Osteoblast (primary cell): ENCODE measurements around the gene FBXO46. TPM values are rescaled to one million over a fixed set of nuclear protein-coding genes. Genes with fewer than 3 reads are reported as not detected.

Experiments
- DNase-seq: peaks from one replicate; pipeline ENCODE4 v3.0.0; 2011; ENCODE audit warnings: low spot score, mixed read lengths; ENCODE audit not compliant: insufficient read length; ENCODE audit errors: missing footprints
- H2AFZ ChIP-seq: 2 replicates; pipeline ENCODE4 v1.6.0; 2011; ENCODE audit warnings: mild to moderate bottlenecking, low read length
- H3K27ac ChIP-seq: 2 replicates; pipeline ENCODE4 v1.5.1; 2011; ENCODE audit warnings: mild to moderate bottlenecking, low read depth, low read length, moderate library complexity
- H3K27me3 ChIP-seq: 2 replicates; pipeline ENCODE4 v1.6.0; 2012; ENCODE audit warnings: mild to moderate bottlenecking, control low read depth, inconsistent platforms, low read length, moderate library complexity; ENCODE audit not compliant: insufficient read depth
- H3K36me3 ChIP-seq: 2 replicates; pipeline ENCODE4 v1.5.1; 2011; ENCODE audit warnings: mild to moderate bottlenecking, low read length, control low read depth, moderate library complexity; ENCODE audit not compliant: insufficient read depth
- H3K4me1 ChIP-seq: 2 replicates; pipeline ENCODE4 v1.5.1; 2011; ENCODE audit warnings: mild to moderate bottlenecking, low read length, control low read depth, moderate library complexity; ENCODE audit not compliant: insufficient read depth
- H3K4me2 ChIP-seq: 2 replicates; pipeline ENCODE4 v1.6.0; 2011; ENCODE audit warnings: mild to moderate bottlenecking, low read length; ENCODE audit not compliant: insufficient read depth
- H3K4me3 ChIP-seq: fragments of 200-600 bp; sonication (generic); 3 replicates; pipeline ENCODE4 v1.5.1; 2012; ENCODE audit warnings: mild to moderate bottlenecking, low read length, inconsistent platforms; ENCODE audit not compliant: insufficient read depth
- H3K79me2 ChIP-seq: 2 replicates; pipeline ENCODE4 v1.6.0; 2012; ENCODE audit warnings: mild to moderate bottlenecking, low read length, control low read depth, inconsistent platforms; ENCODE audit not compliant: insufficient read depth
- H3K9me3 ChIP-seq: 2 replicates; pipeline ENCODE4 v1.5.1; 2011; ENCODE audit warnings: low read depth, low read length, control low read depth
- H4K20me1 ChIP-seq: 2 replicates; pipeline ENCODE4 v1.6.0; 2012; ENCODE audit warnings: mild to moderate bottlenecking, low read length, control low read depth; ENCODE audit not compliant: insufficient read depth
- total RNA-seq: library from RNA; depleted of rRNA; stranded (reverse); fragments of >200 nt; gene quantifications from 2 replicates; pipeline ENCODE4 v1.2.3, GENCODE V29; 2012
- TF ChIP-seq, protein P1 (sequence below): IDR thresholded peaks from 2 replicates; pipeline ENCODE4 v1.5.1; 2011; ENCODE audit warnings: mild to moderate bottlenecking, low read depth, low read length, moderate library complexity; ENCODE audit errors: extremely low read depth

The FBXO46 gene
- total RNA-seq, 1 donor, result 9.0 TPM

DNA sequence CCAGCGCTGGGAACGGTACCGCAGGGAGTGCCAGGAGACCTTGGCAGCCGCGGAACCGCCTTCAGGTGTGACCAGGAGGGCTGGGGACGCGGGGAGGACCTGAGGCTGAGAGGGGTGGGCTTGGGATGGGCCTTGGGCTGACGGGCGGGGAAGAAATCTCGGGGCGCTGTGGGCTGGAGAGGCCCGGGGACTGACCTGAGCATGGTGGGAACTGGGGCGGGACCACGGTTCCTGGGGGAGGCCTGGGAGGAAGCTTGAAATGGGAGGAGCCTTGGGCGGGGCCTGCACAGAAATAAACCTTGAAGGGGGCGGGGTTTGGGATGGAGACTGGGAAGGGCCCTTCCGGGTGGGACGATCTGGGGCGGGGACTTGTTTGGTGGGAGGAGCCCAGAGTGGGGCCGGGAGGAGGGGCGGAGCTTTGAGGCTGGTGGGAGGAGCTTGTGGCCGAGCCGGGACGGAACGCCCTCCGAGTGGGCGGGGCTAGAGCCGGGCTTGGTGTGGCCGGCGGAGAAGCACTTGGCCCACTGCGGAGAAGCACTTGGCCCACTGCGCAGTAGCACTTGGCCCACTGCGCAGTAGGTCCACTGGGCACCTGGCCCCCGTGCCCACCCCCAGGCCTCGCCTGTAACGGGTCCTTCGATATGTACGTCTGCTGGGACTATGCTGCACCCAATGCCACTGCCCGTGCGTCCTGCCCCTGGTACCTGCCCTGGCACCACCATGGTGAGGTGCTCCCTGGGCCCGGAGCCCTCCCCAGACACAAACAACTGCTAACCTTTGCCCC lies 59.8 kb downstream of the FBXO46 start:
- H3K36me3 ChIP-seq, result no peaks in the 10 kb centered on the region
- no peak overlapping the region for H3K4me3 ChIP-seq
- H3K9me3 ChIP-seq, result no peaks in the 10 kb centered on the region
- peak; percentile 91 for DNase-seq
- peaks cover 26% of the 10 kb centered on the region for H3K27me3 ChIP-seq
- H3K4me2 ChIP-seq, result no peak overlapping the region
- H3K79me2 ChIP-seq, result no peaks in the 10 kb centered on the region
- no peaks in the 10 kb centered on the region for H4K20me1 ChIP-seq
- H3K4me1 ChIP-seq, result peaks cover 13% of the 10 kb centered on the region
- no peak overlapping the region for H3K27ac ChIP-seq
- TF ChIP-seq, protein P1, sequence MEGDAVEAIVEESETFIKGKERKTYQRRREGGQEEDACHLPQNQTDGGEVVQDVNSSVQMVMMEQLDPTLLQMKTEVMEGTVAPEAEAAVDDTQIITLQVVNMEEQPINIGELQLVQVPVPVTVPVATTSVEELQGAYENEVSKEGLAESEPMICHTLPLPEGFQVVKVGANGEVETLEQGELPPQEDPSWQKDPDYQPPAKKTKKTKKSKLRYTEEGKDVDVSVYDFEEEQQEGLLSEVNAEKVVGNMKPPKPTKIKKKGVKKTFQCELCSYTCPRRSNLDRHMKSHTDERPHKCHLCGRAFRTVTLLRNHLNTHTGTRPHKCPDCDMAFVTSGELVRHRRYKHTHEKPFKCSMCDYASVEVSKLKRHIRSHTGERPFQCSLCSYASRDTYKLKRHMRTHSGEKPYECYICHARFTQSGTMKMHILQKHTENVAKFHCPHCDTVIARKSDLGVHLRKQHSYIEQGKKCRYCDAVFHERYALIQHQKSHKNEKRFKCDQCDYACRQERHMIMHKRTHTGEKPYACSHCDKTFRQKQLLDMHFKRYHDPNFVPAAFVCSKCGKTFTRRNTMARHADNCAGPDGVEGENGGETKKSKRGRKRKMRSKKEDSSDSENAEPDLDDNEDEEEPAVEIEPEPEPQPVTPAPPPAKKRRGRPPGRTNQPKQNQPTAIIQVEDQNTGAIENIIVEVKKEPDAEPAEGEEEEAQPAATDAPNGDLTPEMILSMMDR, result no peak
- no peak overlapping the region for H2AFZ ChIP-seq

DNA sequence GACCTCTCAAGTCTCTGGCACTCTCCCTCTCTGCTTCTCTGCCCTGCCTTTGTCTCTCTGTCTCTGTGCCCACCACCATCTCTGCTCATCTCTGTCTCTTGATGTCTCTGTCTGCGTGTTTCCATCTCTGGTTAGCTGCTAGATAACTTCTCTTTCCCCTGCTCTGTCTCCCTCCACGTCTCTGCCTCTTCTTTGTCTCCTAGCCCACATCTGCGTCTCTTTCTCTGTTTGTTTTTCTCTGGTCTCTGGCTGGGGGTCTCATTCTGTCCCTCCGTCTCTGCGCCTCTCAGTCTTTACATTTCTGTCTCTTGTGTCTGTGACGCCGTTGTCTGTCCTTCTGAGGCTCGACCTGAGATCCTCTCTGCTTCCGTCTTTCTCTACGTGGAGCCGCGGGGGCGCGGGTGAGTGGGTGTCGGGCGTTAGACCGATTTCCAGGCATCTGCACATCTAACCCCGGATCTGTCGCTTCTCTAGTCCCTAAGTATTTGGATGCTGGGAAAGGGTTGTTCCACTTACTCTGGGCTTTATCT lies 62.3 kb downstream of the FBXO46 start:
- H3K9me3 ChIP-seq, result no peaks in the 10 kb centered on the region
- H3K27ac ChIP-seq, result no peak overlapping the region
- H4K20me1 ChIP-seq, result no peaks in the 10 kb centered on the region
- H3K79me2 ChIP-seq, result no peaks in the 10 kb centered on the region
- peak overlapping the region; percentile 90 for H3K4me2 ChIP-seq
- H3K36me3 ChIP-seq, result no peaks in the 10 kb centered on the region
- H2AFZ ChIP-seq, result peak overlapping the region; percentile 74
- DNase-seq, result peak; percentile 51
- peak overlapping the region; percentile 65 for H3K4me3 ChIP-seq
- TF ChIP-seq, protein P1, result no peak
- H3K27me3 ChIP-seq, result peaks cover 26% of the 10 kb centered on the region
- H3K4me1 ChIP-seq, result peaks cover 13% of the 10 kb centered on the region

DNA sequence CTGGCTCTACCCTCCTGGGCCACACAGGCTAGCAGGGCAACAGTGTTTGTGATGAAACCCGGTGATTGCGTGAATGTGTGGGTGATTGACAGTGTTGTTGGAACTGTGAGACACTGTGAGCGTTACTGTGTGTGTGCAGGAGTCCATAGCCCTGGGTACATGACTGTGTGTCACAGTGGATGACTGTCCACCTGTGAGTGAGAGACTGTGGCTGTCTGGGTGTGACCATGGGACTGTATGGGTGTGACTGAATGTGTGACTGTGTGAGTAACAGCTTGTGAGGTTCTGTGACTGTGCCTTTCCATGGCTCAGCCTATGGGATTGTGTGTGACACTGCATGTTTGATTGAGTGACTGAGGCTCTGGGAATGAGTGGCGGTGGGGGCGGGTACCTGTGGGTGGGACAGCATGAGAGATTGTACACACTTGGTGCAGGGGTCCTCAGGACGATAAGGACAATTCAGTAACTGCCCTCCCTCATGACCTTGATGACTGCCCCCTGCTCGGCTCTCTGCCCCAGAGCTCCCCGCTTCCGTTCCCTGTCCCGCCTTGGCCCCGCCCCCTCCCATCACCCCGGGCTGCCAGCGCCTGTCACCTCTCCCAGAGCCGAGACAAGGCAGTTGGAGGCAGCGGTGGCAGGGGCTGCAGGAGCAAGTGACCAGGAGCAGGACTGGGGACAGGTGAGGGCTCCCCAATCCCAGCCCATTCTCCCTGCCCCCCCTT lies 62.9 kb downstream of the FBXO46 start, which contains the start of gene GIPR:
TSS of gene GIPR (plus strand) at position 602 of the 722 bp plus-strand sequence. CDS start 1,300 bp downstream, outside the sequence.
- TF ChIP-seq, protein P1, result no peak
- Histone ChIP-seq H2AFZ (peak within 1 kb of the TSS; percentile 74), H3K4me2 (peak within 1 kb of the TSS; percentile 90), H3K4me1 (peaks cover 13% of the 10 kb centered on the region), H3K27me3 (peaks cover 26% of the 10 kb centered on the region), H3K4me3 (peak within 1 kb of the TSS; percentile 65), H3K27ac (no peak within 1 kb of the TSS), H4K20me1 (no peaks in the 10 kb centered on the region), H3K9me3 (no peaks in the 10 kb centered on the region), H3K36me3 (no peaks in the 10 kb centered on the region), H3K79me2 (no peaks in the 10 kb centered on the region)
- DNase-seq, result peak; percentile 73

DNA sequence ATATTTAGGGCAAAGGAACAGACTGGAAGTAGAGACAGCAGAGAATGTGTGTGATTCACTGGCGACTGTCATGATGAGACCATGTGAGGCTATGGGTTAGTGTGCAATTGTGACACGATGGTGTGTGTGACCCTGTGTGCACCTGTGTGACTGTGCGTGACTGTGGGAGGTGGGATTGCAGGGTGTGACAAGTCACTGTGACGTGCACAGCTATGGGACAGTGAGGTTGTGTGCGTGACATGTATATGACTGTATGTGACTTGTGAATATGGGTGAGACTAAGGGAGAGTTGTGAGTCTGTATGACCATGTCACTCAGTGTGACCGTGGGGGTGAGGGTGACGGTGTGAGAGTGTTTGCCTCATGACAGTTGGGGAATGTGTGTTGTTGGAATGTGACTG lies 66.1 kb downstream of the FBXO46 start:
- H3K4me3 ChIP-seq, result no peak overlapping the region

More for the DNA sequence above, 66.1 kb downstream of the FBXO46 start:
- H3K79me2 ChIP-seq, result no peaks in the 10 kb centered on the region
- H3K27me3 ChIP-seq, result peaks cover 22% of the 10 kb centered on the region
- no peak overlapping the region for H2AFZ ChIP-seq
- H3K36me3 ChIP-seq, result no peaks in the 10 kb centered on the region
- TF ChIP-seq, protein P1, result no peak
- H3K4me1 ChIP-seq, result peaks cover 13% of the 10 kb centered on the region
- no peaks in the 10 kb centered on the region for H3K9me3 ChIP-seq
- peak; percentile 49 for DNase-seq
- H3K27ac ChIP-seq, result no peak overlapping the region
- no peak overlapping the region for H3K4me2 ChIP-seq
- no peaks in the 10 kb centered on the region for H4K20me1 ChIP-seq
